GM23248 (cell line): ENCODE results near the gene NOL3. TPM values are rescaled to one million over a fixed set of nuclear protein-coding genes. Genes with fewer than 3 reads are reported as not detected.

Experiments
- DNase-seq: peaks from one replicate; pipeline ENCODE4 v3.0.0-alpha.2; 2015
- H2AFZ ChIP-seq: fragments of 200-600 bp; sonication (generic); 2 replicates; pipeline ENCODE4 v1.6.1; 2016; ENCODE audit warnings: antibody characterized with exemption
- H3F3A ChIP-seq: fragments of 200-600 bp; sonication (generic); 2 replicates; pipeline ENCODE4 v1.6.1; 2016; ENCODE audit warnings: mild to moderate bottlenecking, antibody characterized with exemption, mixed run types; ENCODE audit not compliant: insufficient read depth
- H3K27ac ChIP-seq: fragments of 200-600 bp; sonication (generic); 2 replicates; pipeline ENCODE4 v1.5.1; 2016; ENCODE audit warnings: mild to moderate bottlenecking
- H3K27me3 ChIP-seq: fragments of 200-600 bp; sonication (generic); replicated peaks from 2 replicates; pipeline ENCODE4 v1.6.1; 2016; ENCODE audit warnings: mild to moderate bottlenecking; ENCODE audit not compliant: insufficient read depth
- H3K36me3 ChIP-seq: fragments of 200-600 bp; sonication (generic); 2 replicates; pipeline ENCODE4 v1.6.1; 2016; ENCODE audit warnings: low read depth, mild to moderate bottlenecking
- H3K4me1 ChIP-seq: fragments of 200-600 bp; sonication (generic); 2 replicates; pipeline ENCODE4 v1.6.1; 2016; ENCODE audit warnings: mild to moderate bottlenecking; ENCODE audit not compliant: insufficient read depth
- H3K4me2 ChIP-seq: fragments of 200-600 bp; sonication (generic); one replicate; pipeline ENCODE4 v1.6.1; 2016; ENCODE audit warnings: mild to moderate bottlenecking; ENCODE audit not compliant: unreplicated experiment
- H3K4me3 ChIP-seq: fragments of 200-600 bp; sonication (generic); 2 replicates; pipeline ENCODE4 v1.5.1; 2016; ENCODE audit warnings: mild to moderate bottlenecking
- H3K79me2 ChIP-seq: fragments of 200-600 bp; sonication (generic); 2 replicates; pipeline ENCODE4 v1.6.1; 2016; ENCODE audit warnings: mild to moderate bottlenecking; ENCODE audit not compliant: insufficient read depth
- H3K9ac ChIP-seq: fragments of 200-600 bp; sonication (generic); 2 replicates; pipeline ENCODE4 v1.6.1; 2016; ENCODE audit warnings: mild to moderate bottlenecking
- H3K9me2 ChIP-seq: fragments of 200-600 bp; sonication (generic); 2 replicates; pipeline ENCODE4 v1.6.1; 2016; ENCODE audit warnings: mixed run types, mild to moderate bottlenecking, moderate library complexity; ENCODE audit not compliant: insufficient read depth
- H3K9me3 ChIP-seq: fragments of 200-600 bp; sonication (generic); one replicate; pipeline ENCODE4 v1.6.1; 2017; ENCODE audit warnings: low read depth
- H4K20me1 ChIP-seq: fragments of 200-600 bp; sonication (generic); 2 replicates; pipeline ENCODE4 v1.6.0; 2016; ENCODE audit not compliant: insufficient read depth
- EZH2 ChIP-seq: fragments of 200-600 bp; sonication (generic); IDR thresholded peaks from 2 replicates; pipeline ENCODE4 v1.6.1; 2018; ENCODE audit warnings: antibody characterized with exemption, mild to moderate bottlenecking; ENCODE audit not compliant: insufficient read depth, poor library complexity, severe bottlenecking
- EZH2phosphoT487 ChIP-seq: fragments of 200-600 bp; sonication (generic); IDR thresholded peaks from 2 replicates; pipeline ENCODE4 v1.6.1; 2018; ENCODE audit warnings: antibody characterized with exemption, moderate library complexity, mild to moderate bottlenecking, low read depth; ENCODE audit not compliant: insufficient read depth
- WGBS, 2 experiments: methylation state at CpG; one replicate each; pipeline ENCODE4 v1.1.6; 2015 to 2017; ENCODE audit warnings: low lambda C conversion rate in 2 of 2, low coverage in 1 of 2; ENCODE audit errors: missing lambda C conversion rate in 2 of 2; 5-methylcytosine and 5-hydroxymethylcytosine counted together
- in situ Hi-C: fragments of 300-500 bp; cut with MboI; formaldehyde crosslinking; loops from 2 replicates; pipeline ENCODE4 v1.15.0; 2020
- polyA plus RNA-seq: library from polyadenylated mRNA; unstranded; fragments of >200 nt; fragmentation: Nextera tagmentation; extraction: Ambion mirVana; gene quantifications from 2 replicates; pipeline ENCODE4 v1.2.1, GENCODE V29; 2016
- total RNA-seq: library from RNA; depleted of rRNA; stranded (reverse); fragments of >200 nt; shearing (Covaris generic); gene quantifications from 2 replicates; pipeline ENCODE4 v1.2.3, GENCODE V29; 2014

Gene NOL3
- total and polyA plus RNA-seq, 2 experiments from 2014 or later, result 20.3 to 31.0 TPM

GRCh38 chr16:67137605-67138004, 32.7 kb upstream of the NOL3 start:
- Histone ChIP-seq H3K79me2 (no peaks in the 10 kb centered on the region), H3F3A (no peaks in the 10 kb centered on the region), H3K27me3 (no peaks in the 10 kb centered on the region), H3K4me1 (no peaks in the 10 kb centered on the region), H3K9me2 (no peaks in the 10 kb centered on the region), H3K9ac (no peak overlapping the region), H3K27ac (no peak overlapping the region), H4K20me1 (no peaks in the 10 kb centered on the region), H3K4me3 (no peak overlapping the region), H3K4me2 (no peak overlapping the region), H2AFZ (no peak overlapping the region), H3K36me3 (peaks cover 32% of the 10 kb centered on the region; the same call in 1 of the 2 replicates), H3K9me3 (no peaks in the 10 kb centered on the region)
- WGBS, 2 experiments, result 49 to 59% methylated on average over 3 of the region's 3 CpGs
- in situ Hi-C loops, result no loop called here
- TF ChIP-seq EZH2phosphoT487, result no peak
- no peak for TF ChIP-seq EZH2
- no peak for DNase-seq

- no peak for TF ChIP-seq EZH2
- no peak for TF ChIP-seq EZH2phosphoT487
- peaks cover 15% of the 10 kb centered on the region; the same call in 1 of the 2 replicates for H3K36me3 ChIP-seq
- no peak overlapping the region for H3K27ac ChIP-seq
- H3K27me3 ChIP-seq, result no peaks in the 10 kb centered on the region
- no peaks in the 10 kb centered on the region for H3K9me2 ChIP-seq
- H4K20me1 ChIP-seq, result no peaks in the 10 kb centered on the region
- WGBS, 2 experiments, result 95 to 98% methylated on average over 12 to 13 of the region's 13 CpGs
- H3K4me3 ChIP-seq, result no peak overlapping the region
- H3F3A ChIP-seq, result peaks cover 6% of the 10 kb centered on the region; the same call in 1 of the 2 replicates
- H3K4me2 ChIP-seq, result no peak overlapping the region
- in situ Hi-C loops, result no loop called here
- DNase-seq, result no peak
- no peak overlapping the region for H3K9ac ChIP-seq
- H3K79me2 ChIP-seq, result no peaks in the 10 kb centered on the region
- no peaks in the 10 kb centered on the region for H3K4me1 ChIP-seq
- H2AFZ ChIP-seq, result no peak overlapping the region
- no peaks in the 10 kb centered on the region for H3K9me3 ChIP-seq
These were observed 28.9 kb upstream of the NOL3 start for GRCh38 chr16:67141391-67141790.

GRCh38 chr16:67142342-67142741, 28.0 kb upstream of the NOL3 start:
- TF ChIP-seq EZH2phosphoT487 (no peak), EZH2 (no peak)
- Histone ChIP-seq H3F3A (peaks cover 8% of the 10 kb centered on the region; the same call in 1 of the 2 replicates), H3K27ac (no peak overlapping the region), H3K9me3 (no peaks in the 10 kb centered on the region), H2AFZ (no peak overlapping the region), H3K4me1 (no peaks in the 10 kb centered on the region), H3K36me3 (peaks cover 15% of the 10 kb centered on the region; the same call in 1 of the 2 replicates), H3K9me2 (no peaks in the 10 kb centered on the region), H3K4me3 (no peak overlapping the region), H4K20me1 (no peaks in the 10 kb centered on the region), H3K27me3 (no peaks in the 10 kb centered on the region), H3K9ac (no peak overlapping the region), H3K79me2 (no peaks in the 10 kb centered on the region), H3K4me2 (no peak overlapping the region)
- DNase-seq, result no peak
- in situ Hi-C loops, result no loop called here
- WGBS, 2 experiments, result 92 to 95% methylated on average over 9 of the region's 9 CpGs

GRCh38 chr16:67144943-67145342, 25.4 kb upstream of the NOL3 start:
- no peak for DNase-seq
- TF ChIP-seq EZH2phosphoT487, result no peak
- TF ChIP-seq EZH2, result no peak
- H4K20me1 ChIP-seq, result no peaks in the 10 kb centered on the region
- no peaks in the 10 kb centered on the region for H3K27me3 ChIP-seq
- H3K9me3 ChIP-seq, result no peaks in the 10 kb centered on the region
- in situ Hi-C loops, result no loop called here
- H3K36me3 ChIP-seq, result peaks cover 6% of the 10 kb centered on the region; the same call in 1 of the 2 replicates
- WGBS, 2 experiments, result 68 to 78% methylated on average over 2 of the region's 2 CpGs
- no peaks in the 10 kb centered on the region for H3K9me2 ChIP-seq
- H3K4me1 ChIP-seq, result no peaks in the 10 kb centered on the region
- no peak overlapping the region for H3K27ac ChIP-seq
- H3K79me2 ChIP-seq, result peaks cover 10% of the 10 kb centered on the region; the same call in 1 of the 2 replicates
- no peak overlapping the region for H2AFZ ChIP-seq
- no peak overlapping the region for H3K4me2 ChIP-seq
- H3F3A ChIP-seq, result peaks cover 30% of the 10 kb centered on the region
- H3K9ac ChIP-seq, result no peak overlapping the region
- H3K4me3 ChIP-seq, result no peak overlapping the region
